Esophagus muscularis mucosa (tissue), 4 donors: Measurements from ENCODE around the gene CLASRP. TPM values are rescaled to one million over a fixed set of nuclear protein-coding genes. Genes with fewer than 3 reads are reported as not detected.
A peak's percentile ranks its signal among the peaks of the same experiment; 100 is the strongest.

Source experiments
- DNase-seq: peaks from one replicate; pipeline ENCODE4 v3.0.0-alpha.2; 2017; ENCODE audit errors: extremely low spot score
- H3K27ac ChIP-seq, 4 donors: fragments of 200-600 bp; sonication (generic); replicated peaks in 1 of 4; 1 replicate in 3 of 4; 2 replicates in 1 of 4; pipeline ENCODE4 v1.5.1; 2016 to 2019; ENCODE audit warnings: mild to moderate bottlenecking in 1 of 4
- H3K27me3 ChIP-seq, 4 donors: fragments of 200-600 bp; sonication (generic); one replicate each; pipeline versions ENCODE4 v1.5.1 to v1.6.0; 2016 to 2019
- H3K36me3 ChIP-seq, 4 donors: fragments of 200-600 bp; sonication (generic); one replicate each; pipeline ENCODE4 v1.5.1; 2016 to 2019
- H3K4me1 ChIP-seq, 4 donors: fragments of 200-600 bp; sonication (generic); one replicate each; pipeline ENCODE4 v1.5.1; 2016 to 2019
- H3K4me3 ChIP-seq, 4 donors: fragments of 200-600 bp; sonication (generic); 1 replicate in 2 of 4; 2 replicates in 2 of 4; pipeline ENCODE4 v1.5.1; 2016 to 2019; ENCODE audit warnings: mild to moderate bottlenecking in 4 of 4, moderate library complexity in 1 of 4
- H3K9me3 ChIP-seq, 4 donors: fragments of 200-600 bp; sonication (generic); 1 replicate in 3 of 4; 2 replicates in 1 of 4; pipeline ENCODE4 v1.5.1; 2016 to 2019
- EP300 ChIP-seq: sonication (generic); formaldehyde crosslinking; IDR thresholded peaks from one replicate; pipeline ENCODE4 v1.6.1; 2017; ENCODE audit warnings: antibody characterized with exemption
- POLR2A ChIP-seq: fragments of 450-650 bp; IDR thresholded peaks from one replicate; pipeline ENCODE4 v1.6.1; 2017; ENCODE audit warnings: antibody characterized with exemption, moderate library complexity, mild to moderate bottlenecking, low read depth
- POLR2AphosphoS5 ChIP-seq, 2 donors: sonication (generic); formaldehyde crosslinking; IDR thresholded peaks; one replicate each; pipeline ENCODE4 v1.6.1; 2017; ENCODE audit warnings: antibody characterized with exemption in 2 of 2
- WGBS: methylation state at CpG from one replicate; pipeline ENCODE4 v1.1.5; 2018; 5-methylcytosine and 5-hydroxymethylcytosine counted together
- intact Hi-C: fragments of 100-400 bp; cut with DNase I; formaldehyde crosslinking; loops from one replicate; pipeline ENCODE4 v1.15.1; 2023
- total RNA-seq, 4 donors: library from RNA; depleted of rRNA; stranded (reverse); fragments of >200 nt; gene quantifications; one replicate each; pipeline versions ENCODE4 v1.1.0 to v1.2.1, GENCODE V29; 2016
- TF ChIP-seq, protein P1 (sequence below), 3 experiments: fragments of 200-600 bp in 2 of 3; fragments of 450-650 bp in 1 of 3; sonication (generic) in 2 of 3; IDR thresholded peaks; one replicate each; pipeline ENCODE4 v1.5.1; 2017 to 2019; ENCODE audit warnings: antibody characterized with exemption in 3 of 3, mild to moderate bottlenecking in 2 of 3, moderate library complexity in 1 of 3

The CLASRP gene, protein sequence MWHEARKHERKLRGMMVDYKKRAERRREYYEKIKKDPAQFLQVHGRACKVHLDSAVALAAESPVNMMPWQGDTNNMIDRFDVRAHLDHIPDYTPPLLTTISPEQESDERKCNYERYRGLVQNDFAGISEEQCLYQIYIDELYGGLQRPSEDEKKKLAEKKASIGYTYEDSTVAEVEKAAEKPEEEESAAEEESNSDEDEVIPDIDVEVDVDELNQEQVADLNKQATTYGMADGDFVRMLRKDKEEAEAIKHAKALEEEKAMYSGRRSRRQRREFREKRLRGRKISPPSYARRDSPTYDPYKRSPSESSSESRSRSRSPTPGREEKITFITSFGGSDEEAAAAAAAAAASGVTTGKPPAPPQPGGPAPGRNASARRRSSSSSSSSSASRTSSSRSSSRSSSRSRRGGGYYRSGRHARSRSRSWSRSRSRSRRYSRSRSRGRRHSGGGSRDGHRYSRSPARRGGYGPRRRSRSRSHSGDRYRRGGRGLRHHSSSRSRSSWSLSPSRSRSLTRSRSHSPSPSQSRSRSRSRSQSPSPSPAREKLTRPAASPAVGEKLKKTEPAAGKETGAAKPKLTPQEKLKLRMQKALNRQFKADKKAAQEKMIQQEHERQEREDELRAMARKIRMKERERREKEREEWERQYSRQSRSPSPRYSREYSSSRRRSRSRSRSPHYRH
- total RNA-seq: 10 to 100 TPM; 20.7 to 59.8 (median 32.9) TPM

DNA sequence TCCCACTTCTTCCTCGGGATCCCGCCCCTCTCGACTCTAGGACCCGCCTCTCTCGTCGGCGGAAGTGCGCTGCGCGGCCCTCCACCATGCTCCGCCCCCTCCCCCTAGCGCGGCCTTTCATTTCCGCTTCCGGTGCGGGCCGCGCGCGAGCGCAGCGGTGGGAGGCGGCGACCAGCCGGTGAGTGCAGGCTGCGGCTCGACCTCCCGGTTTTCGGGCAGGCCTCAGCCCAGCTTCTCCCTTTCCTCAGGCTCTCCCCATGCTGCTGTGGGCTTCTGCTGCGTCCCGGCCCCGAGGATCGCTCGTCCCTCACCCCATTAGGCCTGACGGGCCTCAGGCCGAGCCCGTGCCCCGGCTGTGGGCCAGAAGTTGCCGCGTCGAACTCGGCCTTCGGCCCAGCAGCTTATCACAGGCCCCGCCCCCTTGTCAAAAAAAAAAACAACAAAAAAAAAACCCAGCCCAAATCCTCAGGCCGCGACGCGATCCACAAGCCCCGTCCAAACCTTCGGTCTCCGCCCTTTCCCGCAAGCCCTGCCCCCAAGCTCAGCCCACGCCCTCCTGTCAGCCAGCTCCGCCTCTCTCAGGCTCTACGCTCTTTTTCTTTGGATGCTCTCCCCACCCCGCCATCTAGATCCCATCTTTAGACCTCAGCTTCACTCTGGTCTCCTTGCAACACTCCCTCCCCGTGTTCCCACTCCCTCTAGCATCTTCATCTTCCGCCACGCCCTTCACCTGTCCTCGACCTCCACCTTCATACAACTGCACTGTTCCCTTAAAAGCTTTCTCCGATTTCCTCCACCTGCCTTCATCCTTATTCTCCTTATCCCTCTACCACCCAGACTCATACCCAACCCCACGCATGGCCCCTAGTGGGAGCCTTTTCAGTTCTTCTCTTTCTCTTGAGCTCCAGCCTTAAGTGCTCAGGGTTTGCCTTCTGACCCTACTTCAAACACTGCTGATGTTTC, at the start of gene CLASRP:
Gene CLASRP, plus strand, starts transcription at position 115 of the 963 bp plus-strand sequence. CDS start 1,168 bp downstream, outside the sequence.
- peak; percentile 97 for DNase-seq
- Histone ChIP-seq H3K9me3 (peaks cover 0 to 4% (median 0%) of the 10 kb centered on the region in 4 donors), H3K36me3 (peaks cover 25 to 69% (median 60%) of the 10 kb centered on the region in 4 donors), H3K4me1 (peaks cover 30 to 43% (median 41%) of the 10 kb centered on the region in 4 donors), H3K27ac (peak within 1 kb of the TSS; percentile 91 to 96 (median 93)), H3K27me3 (no peaks in the 10 kb centered on the region), H3K4me3 (peak within 1 kb of the TSS; percentile 78 to 86 (median 82))
- TF ChIP-seq EP300 (no peak), POLR2A (peak; percentile 97), POLR2AphosphoS5 (IDR thresholded peaks at IDR 0.05) (peak; percentile 96 to 98)
- TF ChIP-seq, protein P1, sequence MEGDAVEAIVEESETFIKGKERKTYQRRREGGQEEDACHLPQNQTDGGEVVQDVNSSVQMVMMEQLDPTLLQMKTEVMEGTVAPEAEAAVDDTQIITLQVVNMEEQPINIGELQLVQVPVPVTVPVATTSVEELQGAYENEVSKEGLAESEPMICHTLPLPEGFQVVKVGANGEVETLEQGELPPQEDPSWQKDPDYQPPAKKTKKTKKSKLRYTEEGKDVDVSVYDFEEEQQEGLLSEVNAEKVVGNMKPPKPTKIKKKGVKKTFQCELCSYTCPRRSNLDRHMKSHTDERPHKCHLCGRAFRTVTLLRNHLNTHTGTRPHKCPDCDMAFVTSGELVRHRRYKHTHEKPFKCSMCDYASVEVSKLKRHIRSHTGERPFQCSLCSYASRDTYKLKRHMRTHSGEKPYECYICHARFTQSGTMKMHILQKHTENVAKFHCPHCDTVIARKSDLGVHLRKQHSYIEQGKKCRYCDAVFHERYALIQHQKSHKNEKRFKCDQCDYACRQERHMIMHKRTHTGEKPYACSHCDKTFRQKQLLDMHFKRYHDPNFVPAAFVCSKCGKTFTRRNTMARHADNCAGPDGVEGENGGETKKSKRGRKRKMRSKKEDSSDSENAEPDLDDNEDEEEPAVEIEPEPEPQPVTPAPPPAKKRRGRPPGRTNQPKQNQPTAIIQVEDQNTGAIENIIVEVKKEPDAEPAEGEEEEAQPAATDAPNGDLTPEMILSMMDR (IDR thresholded peaks at IDR 0.05): no peak
- intact Hi-C loops: no loop called here
- WGBS: 3% methylated on average over 51 of the region's 62 CpGs

DNA sequence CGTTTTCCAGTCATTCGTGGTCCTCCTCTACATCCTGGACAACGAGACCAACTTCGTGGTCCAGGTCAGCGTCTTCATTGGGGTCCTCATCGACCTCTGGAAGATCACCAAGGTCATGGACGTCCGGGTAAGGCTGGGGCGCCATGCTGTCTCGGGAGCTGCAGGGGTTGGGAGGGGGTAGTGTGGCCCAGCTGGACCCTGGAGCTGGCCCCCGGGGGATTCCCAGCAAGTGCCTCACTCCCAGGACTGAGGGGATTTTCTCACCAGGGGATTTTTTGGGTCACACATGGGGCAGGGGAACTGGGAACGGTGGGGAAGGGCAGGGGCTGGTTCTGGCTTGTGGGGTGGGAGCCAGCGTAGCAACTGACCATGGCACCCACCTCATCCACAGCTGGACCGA, 48.4 kb upstream of the CLASRP start:
- no peaks in the 10 kb centered on the region for H3K27me3 ChIP-seq
- peaks cover 0 to 7% (median 1%) of the 10 kb centered on the region in 4 donors for H3K4me1 ChIP-seq
- H3K4me3 ChIP-seq: no peak overlapping the region
- DNase-seq: no peak
- intact Hi-C loops: no loop called here
- 91% methylated on average over 12 of the region's 14 CpGs for WGBS
- peaks cover 41 to 83% (median 78%) of the 10 kb centered on the region in 4 donors for H3K36me3 ChIP-seq
- H3K9me3 ChIP-seq: no peaks in the 10 kb centered on the region
- TF ChIP-seq POLR2A (no peak), POLR2AphosphoS5 (IDR thresholded peaks at IDR 0.05) (no peak), EP300 (no peak)
- TF ChIP-seq, protein P1 (IDR thresholded peaks at IDR 0.05): no peak
- no peak overlapping the region for H3K27ac ChIP-seq

DNA sequence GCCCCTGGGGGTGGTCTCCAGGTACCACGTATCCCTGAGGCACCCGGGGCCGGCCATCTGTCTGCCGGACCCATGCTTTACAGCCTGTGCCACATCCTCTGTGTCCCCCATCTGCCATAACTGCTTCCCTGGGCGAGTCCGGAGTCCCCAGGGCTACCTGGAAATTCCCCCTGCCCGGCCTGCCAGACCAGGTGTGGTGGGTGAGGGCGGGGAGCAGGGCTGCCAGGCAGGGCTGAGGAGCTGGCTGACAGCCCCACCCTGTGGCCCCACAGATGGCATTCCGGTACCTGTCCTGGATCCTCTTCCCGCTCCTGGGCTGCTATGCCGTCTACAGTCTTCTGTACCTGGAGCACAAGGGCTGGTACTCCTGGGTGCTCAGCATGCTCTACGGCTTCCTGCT, 47.9 kb upstream of the CLASRP start:
- H3K36me3 ChIP-seq: peaks cover 37 to 78% (median 73%) of the 10 kb centered on the region in 4 donors

More for the DNA sequence above, 47.9 kb upstream of the CLASRP start:
- Histone ChIP-seq H3K4me1 (peaks cover 0 to 7% (median 1%) of the 10 kb centered on the region in 4 donors), H3K27me3 (no peaks in the 10 kb centered on the region), H3K4me3 (no peak overlapping the region), H3K9me3 (no peaks in the 10 kb centered on the region), H3K27ac (no peak overlapping the region)
- TF ChIP-seq, protein P1 (IDR thresholded peaks at IDR 0.05): no peak
- TF ChIP-seq EP300: no peak
- 97% methylated on average over 5 of the region's 12 CpGs for whole genome bisulfite sequencing
- intact Hi-C loops: no loop called here
- no peak for DNase-seq
